ENCODE results near the gene C10orf90. TPM values are rescaled to one million over a fixed set of nuclear protein-coding genes. Genes with fewer than 3 reads are reported as not detected.

C10orf90 gene
- total and polyA plus RNA-seq, 2 donors (not counting 3 experiments of a cell fraction or from before 2014, with no cell fraction given), result not detected

GRCh38 chr10:126661841-126662515 is 8.5 kb downstream of the C10orf90 start:
- FAIRE-seq (no peak), DNase-seq (ENCODE audit: low read depth, low spot score) (no peak)
- Histone ChIP-seq H3K79me2 (ENCODE audit: control insufficient read depth, insufficient read depth, low read length) (no peaks in the 10 kb centered on the region), H3K27me3 (ENCODE audit: control insufficient read depth in 2 of 2, insufficient read depth in 2 of 2, low read length in 2 of 2) (no peaks in the 10 kb centered on the region), H3K4me3 (replicated peaks in 1 of 3; ENCODE audit: insufficient read depth in 1 of 3, low read depth in 1 of 3, low read length in 3 of 3) (no peak overlapping the region), H3K4me1 (ENCODE audit: control insufficient read depth, extremely low read depth, insufficient read depth, low read length) (no peaks in the 10 kb centered on the region), H2AFZ (ENCODE audit: low read depth, low read length) (no peak overlapping the region), H3K36me3 (ENCODE audit: control insufficient read depth in 2 of 2, extremely low read depth in 1 of 2, insufficient read depth in 2 of 2, low read length in 2 of 2) (no peaks in the 10 kb centered on the region), H3K4me2 (ENCODE audit: insufficient read depth, low read length) (no peak overlapping the region), H3K9me3 (replicated peaks; ENCODE audit: control insufficient read depth, insufficient read depth, low read length) (no peaks in the 10 kb centered on the region), H4K20me1 (replicated peaks; ENCODE audit: control insufficient read depth, extremely low read depth, insufficient read depth, low read length) (no peaks in the 10 kb centered on the region), H3K9me1 (replicated peaks; ENCODE audit: control insufficient read depth, extremely low read depth, insufficient read depth, low read length) (no peaks in the 10 kb centered on the region), H3K27ac (ENCODE audit: insufficient read depth, low read depth, low read length) (no peak overlapping the region), H3K9ac (replicated peaks; ENCODE audit: extremely low read depth, insufficient read depth, low read length) (no peak overlapping the region)
- dilution Hi-C loops (cut with MboI; ENCODE audit: extremely low pct_ligation_motif_present, low sequenced_read_pairs), result no loop called here
- intact Hi-C loops (cut with micrococcal nuclease), result no loop called here
- ChIA-PET CTCF (no interaction called here), POLR2A (no interaction called here)
- TF ChIP-seq POLR2AphosphoS5 (IDR thresholded peaks at IDR 0.05; ENCODE audit: insufficient read depth, low read depth, low read length) (no peak), MYC (IDR thresholded peaks at IDR 0.05; ENCODE audit: low read depth, low read length) (no peak), POLR2A (IDR thresholded peaks at IDR 0.05; ENCODE audit: low read depth, low read length) (no peak), MAX (IDR thresholded peaks at IDR 0.05; ENCODE audit: insufficient read depth, insufficient read length) (no peak), EZH2 (IDR thresholded peaks at IDR 0.05; ENCODE audit: borderline replicate concordance, low read depth, low read length, severe bottlenecking) (no peak), FOS (IDR thresholded peaks at IDR 0.05; ENCODE audit: borderline replicate concordance, insufficient read depth, low read length) (no peak), GATA2 (IDR thresholded peaks at IDR 0.05; ENCODE audit: insufficient read depth, insufficient read length, low read depth, low read length) (no peak), JUN (IDR thresholded peaks at IDR 0.05; ENCODE audit: borderline replicate concordance, insufficient read depth, insufficient read length, low read depth) (no peak), CTCF (IDR thresholded peaks at IDR 0.05; ENCODE audit: extremely low read depth in 1 of 2, insufficient read depth in 1 of 2, low read depth in 1 of 2, low read length in 2 of 2) (no peak)
- no TSS peak for BruUV-seq (replicated peaks)
